Epithelial cell of esophagus (primary cell): Measurements from ENCODE around the gene ADAM19.
"Not testable (repeated sequence)": the region's sequence is repeated elsewhere in the genome, so short reads cannot be mapped to it uniquely, and the experiment has no call there.

ENCODE experiments used
- DNase-seq: peaks from one replicate; pipeline ENCODE4 v3.0.0; 2010; ENCODE audit warnings: low read depth
- H3K4me3 ChIP-seq: 2 replicates; pipeline ENCODE4 v1.5.1; 2011; ENCODE audit warnings: mild to moderate bottlenecking, low read length, control low read depth
- CTCF ChIP-seq: IDR thresholded peaks from 2 replicates; pipeline ENCODE4 v1.5.1; 2011; ENCODE audit warnings: low read depth, mild to moderate bottlenecking, low read length, control low read depth, inconsistent platforms; ENCODE audit not compliant: insufficient read depth; ENCODE audit errors: missing control alignments

ADAM19 gene

GRCh38 chr5:157487358-157487757 is 88.2 kb downstream of the ADAM19 start:
- no peak overlapping the region for H3K4me3 ChIP-seq
- DNase-seq: no peak

GRCh38 chr5:157486861-157487260 is 88.7 kb downstream of the ADAM19 start:
- no peak for TF ChIP-seq CTCF
- H3K4me3 ChIP-seq: no peak overlapping the region

More at GRCh38 chr5:157487358-157487757, 88.2 kb downstream of the ADAM19 start:
- TF ChIP-seq CTCF: no peak

GRCh38 chr5:157486221-157486681 is 89.3 kb downstream of the ADAM19 start:
- no peak for TF ChIP-seq CTCF
- DNase-seq: no peak
- H3K4me3 ChIP-seq: no peak overlapping the region

More at GRCh38 chr5:157486861-157487260, 88.7 kb downstream of the ADAM19 start:
- no peak for DNase-seq

GRCh38 chr5:157485811-157486210 is 89.8 kb downstream of the ADAM19 start:
- TF ChIP-seq CTCF: no peak
- no peak overlapping the region for H3K4me3 ChIP-seq
- no peak for DNase-seq

GRCh38 chr5:157485340-157485739 is 90.2 kb downstream of the ADAM19 start:
- H3K4me3 ChIP-seq: no peak overlapping the region
- TF ChIP-seq CTCF: no peak
- no peak for DNase-seq

- no peak overlapping the region for H3K4me3 ChIP-seq
- TF ChIP-seq CTCF: no peak
These were observed 90.8 kb downstream of the ADAM19 start for GRCh38 chr5:157484768-157485167.

GRCh38 chr5:157482702-157483101 is 92.9 kb downstream of the ADAM19 start:
- DNase-seq: not testable (repeated sequence)

More at GRCh38 chr5:157484768-157485167, 90.8 kb downstream of the ADAM19 start:
- no peak for DNase-seq

More at GRCh38 chr5:157482702-157483101, 92.9 kb downstream of the ADAM19 start:
- H3K4me3 ChIP-seq: not testable (repeated sequence)
